ENCODE data around the gene TMEM138. TPM values are rescaled to one million over a fixed set of nuclear protein-coding genes. Genes with fewer than 3 reads are reported as not detected.
A peak's percentile ranks its signal among the peaks of the same experiment; 100 is the strongest.

TMEM138 gene
- total and polyA plus RNA-seq, 2 of the 13 experiments (the other 11 are each of a cell fraction or from before 2014, with no cell fraction given): 43.5 to 61.0 TPM

- TF ChIP-seq PAXIP1 (CRISPR knock-in tag; conservative IDR thresholded peaks at IDR 0.05) (peak; percentile 58; the same call in 1 of the 2 replicates), MNT (IDR thresholded peaks at IDR 0.05) (peak; percentile 12; the same call in 1 of the 2 replicates), NKX3-1 (CRISPR knock-in tag; IDR thresholded peaks at IDR 0.05) (peak; percentile 68; the same call in 1 of the 2 replicates), ZNF776 (CRISPR knock-in tag; IDR thresholded peaks at IDR 0.05) (no peak; the same call in none of the 2 replicates), SYNCRIP (IDR thresholded peaks at IDR 0.05; ENCODE audit: insufficient read depth, low read depth, low read length) (no peak), ZNF644 (CRISPR knock-in tag; IDR thresholded peaks at IDR 0.05; ENCODE audit: low read depth) (no peak), ZNF781 (CRISPR knock-in tag; IDR thresholded peaks at IDR 0.05; ENCODE audit: borderline replicate concordance, not compliant biosample characterization) (no peak), MAZ (IDR thresholded peaks at IDR 0.05; ENCODE audit: borderline replicate concordance, low read depth, low read length) (no peak), MAZ (CRISPR knock-in tag; IDR thresholded peaks at IDR 0.05; ENCODE audit: low read depth) (peak; percentile 72; the same call in 1 of the 2 replicates), ATF1 (CRISPR knock-in tag; IDR thresholded peaks at IDR 0.05) (0 out of 2 replicates have a peak, but pooled peaks have one; percentile 28), RFX5 (IDR thresholded peaks at IDR 0.05; ENCODE audit: low read depth, low read length) (peak; percentile 75; the same call in 1 of the 2 replicates), FOXA1 (IDR thresholded peaks at IDR 0.05) (no peak), FOXA1 (CRISPR knock-in tag; IDR thresholded peaks at IDR 0.05) (no peak), ZNF44 (CRISPR knock-in tag; IDR thresholded peaks at IDR 0.05) (no peak), AHDC1 (CRISPR knock-in tag; IDR thresholded peaks at IDR 0.05; ENCODE audit: borderline replicate concordance) (no peak), ZNF788 (CRISPR knock-in tag; IDR thresholded peaks at IDR 0.05; ENCODE audit: borderline replicate concordance) (peak; percentile 42; the same call in 1 of the 2 replicates), EED (CRISPR knock-in tag; IDR thresholded peaks at IDR 0.05) (no peak), ZNF598 (CRISPR knock-in tag; IDR thresholded peaks at IDR 0.05; ENCODE audit: borderline replicate concordance) (peak; percentile 93; the same call in 1 of the 2 replicates)
These were observed at the start of gene TMEM138, which contains the start of gene CYB561A3 (continued) for GRCh38 chr11:61361741-61362541.
